Stimulated activated CD8-positive, alpha-beta memory T cell treated with anti-CD3 and anti-CD28 coated beads, Interleukin-12 subunit alpha, Interleukin-12 subunit beta, amount 100 ng/mL, for 24 hours (primary cell): Measurements from ENCODE around the gene SUN2.
"Not testable (repeated sequence)": the region's sequence is repeated elsewhere in the genome, so short reads cannot be mapped to it uniquely, and the experiment has no call there.

ENCODE experiments used
- DNase-seq: peaks from one replicate; pipeline ENCODE4 v3.0.0-alpha.2; 2020; ENCODE audit errors: extremely low read depth

Gene SUN2, protein sequence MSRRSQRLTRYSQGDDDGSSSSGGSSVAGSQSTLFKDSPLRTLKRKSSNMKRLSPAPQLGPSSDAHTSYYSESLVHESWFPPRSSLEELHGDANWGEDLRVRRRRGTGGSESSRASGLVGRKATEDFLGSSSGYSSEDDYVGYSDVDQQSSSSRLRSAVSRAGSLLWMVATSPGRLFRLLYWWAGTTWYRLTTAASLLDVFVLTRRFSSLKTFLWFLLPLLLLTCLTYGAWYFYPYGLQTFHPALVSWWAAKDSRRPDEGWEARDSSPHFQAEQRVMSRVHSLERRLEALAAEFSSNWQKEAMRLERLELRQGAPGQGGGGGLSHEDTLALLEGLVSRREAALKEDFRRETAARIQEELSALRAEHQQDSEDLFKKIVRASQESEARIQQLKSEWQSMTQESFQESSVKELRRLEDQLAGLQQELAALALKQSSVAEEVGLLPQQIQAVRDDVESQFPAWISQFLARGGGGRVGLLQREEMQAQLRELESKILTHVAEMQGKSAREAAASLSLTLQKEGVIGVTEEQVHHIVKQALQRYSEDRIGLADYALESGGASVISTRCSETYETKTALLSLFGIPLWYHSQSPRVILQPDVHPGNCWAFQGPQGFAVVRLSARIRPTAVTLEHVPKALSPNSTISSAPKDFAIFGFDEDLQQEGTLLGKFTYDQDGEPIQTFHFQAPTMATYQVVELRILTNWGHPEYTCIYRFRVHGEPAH

DNA sequence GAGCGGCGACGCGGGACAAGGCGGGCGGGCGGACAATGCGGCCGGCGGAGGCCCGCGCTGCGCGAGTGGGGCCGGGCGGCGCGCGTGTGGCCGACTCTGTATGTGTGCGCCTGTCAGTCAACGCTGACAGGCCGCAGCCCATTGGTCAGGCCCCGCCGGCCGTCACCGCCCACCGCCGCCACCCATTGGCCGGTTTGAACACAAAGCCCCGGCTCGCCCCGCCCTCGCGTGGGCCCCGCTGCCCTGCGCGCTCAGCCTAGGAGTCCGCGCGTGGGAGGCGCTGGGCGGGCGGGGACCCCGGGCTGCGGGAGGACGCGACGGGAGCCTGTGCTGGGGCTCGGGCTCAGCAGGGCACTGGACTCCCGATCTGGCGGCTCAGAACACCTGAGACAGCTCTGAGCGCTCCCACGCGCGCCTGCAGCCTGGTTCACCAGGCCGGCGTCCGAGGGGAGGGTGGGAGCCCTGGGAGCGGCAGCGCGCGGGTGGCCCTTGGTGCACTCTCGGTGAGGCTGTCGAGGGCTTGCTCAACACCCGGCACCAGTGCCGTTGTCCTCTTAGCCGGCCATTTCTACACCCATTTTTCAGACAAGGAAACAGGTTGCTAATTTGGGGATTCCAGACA lies at the start of gene SUN2:
SUN2 (minus strand) TSS at position 88 of the 622 bp plus-strand sequence. CDS start 3,370 bp downstream, outside the sequence.
- peak; percentile 83 for DNase-seq

DNA sequence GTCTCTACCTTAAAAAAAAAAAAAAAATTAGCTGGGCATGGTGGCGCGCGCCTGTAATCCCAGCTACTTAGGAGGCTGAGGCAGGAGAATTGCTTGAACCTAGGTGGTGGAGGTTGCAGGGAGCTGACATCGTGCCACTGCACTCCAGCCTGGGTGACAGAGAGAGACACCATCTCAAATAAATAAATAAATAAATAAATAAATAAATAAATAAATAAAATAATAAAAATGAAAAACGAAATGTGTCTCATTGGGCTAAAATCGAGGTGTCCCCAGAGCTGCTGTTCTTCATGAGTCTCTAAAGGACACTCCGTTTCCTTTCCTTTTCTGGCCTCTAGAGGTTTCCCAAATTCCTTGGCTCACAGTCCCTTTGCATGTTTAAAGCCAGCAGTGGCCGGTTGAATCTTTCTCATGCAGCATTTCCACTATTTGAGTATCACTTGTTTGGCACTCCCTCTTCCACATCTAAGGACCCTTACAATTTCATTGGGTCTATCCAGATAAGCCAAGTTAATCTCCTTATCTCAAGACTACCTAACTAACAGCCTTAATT lies 49.3 kb upstream of the SUN2 start:
- DNase-seq: not testable (repeated sequence)

DNA sequence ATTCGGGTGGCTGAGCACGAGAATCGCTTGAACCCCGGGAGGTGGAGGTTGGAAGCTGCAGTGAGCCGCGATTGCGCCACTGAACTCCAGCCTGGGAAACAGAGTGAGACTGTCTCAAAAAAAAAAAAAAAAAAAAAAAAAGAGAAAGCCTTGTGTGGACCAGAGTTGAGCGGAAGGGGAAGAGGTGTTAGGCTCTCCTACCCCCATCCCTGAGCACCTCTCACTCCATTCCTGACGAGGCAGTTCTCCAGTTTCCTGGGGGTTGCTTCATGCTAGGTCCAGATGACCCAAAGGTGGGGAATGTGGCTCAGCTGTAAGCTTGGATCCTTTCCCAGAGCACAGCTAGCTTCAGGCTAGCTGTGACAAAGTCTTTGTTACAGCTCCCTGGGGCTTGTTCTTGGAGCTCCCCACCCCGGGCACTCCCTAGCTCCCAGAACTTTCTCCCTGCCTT lies 46.9 kb upstream of the SUN2 start:
- DNase-seq: no peak

DNA sequence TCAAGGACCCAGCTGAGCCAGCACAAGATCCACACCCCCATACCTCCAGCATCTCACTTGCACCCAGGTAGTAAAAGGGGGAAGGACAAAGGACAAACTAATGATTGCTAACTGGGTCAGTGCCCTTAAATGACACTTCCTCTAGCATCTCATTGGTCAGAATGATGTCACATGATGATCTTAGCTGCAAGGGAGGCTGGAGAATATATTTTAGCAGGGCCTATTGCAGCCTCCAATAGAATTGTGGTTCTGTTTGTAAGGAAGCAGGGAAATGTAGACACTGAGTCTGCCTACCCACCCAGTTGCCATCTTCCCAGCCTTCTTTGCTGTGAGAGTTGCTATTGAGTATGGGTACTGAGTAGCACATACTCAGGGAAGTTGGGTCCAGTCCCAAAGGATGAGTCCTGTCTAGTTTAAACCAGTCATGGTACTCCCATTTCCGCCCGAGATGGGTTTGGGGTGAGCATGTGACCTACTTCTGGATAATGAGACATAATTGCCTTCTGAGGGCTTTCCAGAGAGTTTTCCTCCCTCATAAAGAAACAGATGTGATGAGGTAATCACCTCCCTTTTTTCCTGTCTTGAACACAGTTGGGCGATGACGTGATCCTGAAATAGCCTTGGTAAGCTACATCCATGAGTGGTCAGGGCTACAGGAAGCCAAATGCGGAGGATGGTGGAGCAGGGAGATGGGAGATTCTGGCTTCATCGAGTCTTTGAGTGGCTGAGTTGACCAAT lies 43.6 kb upstream of the SUN2 start:
- no peak for DNase-seq

DNA sequence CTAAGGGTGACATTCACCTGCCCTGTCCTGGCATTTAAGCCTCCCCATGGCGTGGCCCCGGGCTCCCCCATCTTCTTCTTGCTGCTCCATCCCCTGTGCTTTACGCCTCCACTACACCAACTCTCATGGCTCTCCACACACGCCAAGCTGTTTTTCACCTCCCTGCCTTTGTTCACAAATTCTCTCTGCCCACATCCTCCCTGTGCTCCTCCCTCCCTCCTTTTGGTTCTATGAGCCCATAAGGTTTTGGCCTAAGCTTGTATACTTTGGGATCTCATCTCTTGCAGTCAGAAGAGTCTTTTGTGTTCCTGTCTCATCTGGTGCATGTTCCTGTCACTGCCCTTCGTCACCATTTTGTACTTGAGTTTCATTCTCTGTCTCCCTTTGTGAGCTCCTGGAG lies 42.7 kb upstream of the SUN2 start:
- no peak for DNase-seq

DNA sequence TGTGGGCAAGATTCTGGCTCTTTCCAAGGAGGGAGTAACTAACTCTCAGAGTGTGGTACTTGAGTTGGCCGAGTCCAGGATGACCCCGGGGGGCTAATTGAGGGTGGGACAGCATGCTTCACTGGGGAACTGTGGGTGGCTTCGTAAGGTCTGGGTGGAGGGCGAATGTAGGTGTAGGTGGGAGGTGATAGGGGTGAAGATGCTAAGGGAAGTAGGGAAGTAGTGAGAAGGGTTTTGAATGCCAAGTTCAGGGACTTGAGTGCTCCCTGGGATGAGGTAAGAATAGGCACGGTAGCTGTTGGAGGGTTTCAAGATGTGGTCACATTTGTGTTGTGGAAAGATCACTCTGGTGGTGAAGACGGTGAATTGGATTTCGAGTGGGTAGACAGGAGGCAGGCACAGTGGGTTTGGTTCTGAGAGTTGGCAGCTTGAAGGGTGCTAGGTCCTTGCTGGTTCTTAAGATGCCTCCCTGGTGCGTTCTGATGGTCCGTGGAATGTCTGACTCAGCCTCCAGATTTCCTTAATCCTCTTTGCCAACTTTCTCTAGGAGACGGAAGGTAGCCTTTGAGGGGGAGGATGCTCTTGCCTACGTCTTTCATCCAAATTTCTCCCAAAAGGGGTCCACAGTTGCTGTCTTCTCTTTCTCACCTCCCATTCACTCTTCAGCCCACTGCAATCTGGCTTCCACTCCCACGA lies 40.6 kb upstream of the SUN2 start:
- no peak for DNase-seq

DNA sequence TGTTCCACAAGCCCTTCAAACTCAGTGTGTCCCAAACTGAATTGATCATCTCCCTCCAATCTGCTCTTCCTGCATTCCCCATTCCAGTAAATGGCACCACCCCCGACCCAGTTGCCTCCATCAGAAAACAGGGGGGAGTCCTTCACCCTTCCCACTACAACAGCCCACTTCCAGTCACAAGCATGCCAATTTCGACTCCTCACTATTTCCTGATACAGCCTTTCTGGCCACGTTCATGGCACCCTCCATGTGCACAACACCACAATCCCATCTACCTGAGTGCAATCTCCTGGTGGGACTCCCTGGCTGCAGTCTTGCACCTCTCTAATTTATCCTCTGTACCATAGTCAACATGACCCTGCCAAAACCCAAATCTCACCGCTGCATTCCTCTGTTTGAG lies 39.8 kb upstream of the SUN2 start:
- no peak for DNase-seq

DNA sequence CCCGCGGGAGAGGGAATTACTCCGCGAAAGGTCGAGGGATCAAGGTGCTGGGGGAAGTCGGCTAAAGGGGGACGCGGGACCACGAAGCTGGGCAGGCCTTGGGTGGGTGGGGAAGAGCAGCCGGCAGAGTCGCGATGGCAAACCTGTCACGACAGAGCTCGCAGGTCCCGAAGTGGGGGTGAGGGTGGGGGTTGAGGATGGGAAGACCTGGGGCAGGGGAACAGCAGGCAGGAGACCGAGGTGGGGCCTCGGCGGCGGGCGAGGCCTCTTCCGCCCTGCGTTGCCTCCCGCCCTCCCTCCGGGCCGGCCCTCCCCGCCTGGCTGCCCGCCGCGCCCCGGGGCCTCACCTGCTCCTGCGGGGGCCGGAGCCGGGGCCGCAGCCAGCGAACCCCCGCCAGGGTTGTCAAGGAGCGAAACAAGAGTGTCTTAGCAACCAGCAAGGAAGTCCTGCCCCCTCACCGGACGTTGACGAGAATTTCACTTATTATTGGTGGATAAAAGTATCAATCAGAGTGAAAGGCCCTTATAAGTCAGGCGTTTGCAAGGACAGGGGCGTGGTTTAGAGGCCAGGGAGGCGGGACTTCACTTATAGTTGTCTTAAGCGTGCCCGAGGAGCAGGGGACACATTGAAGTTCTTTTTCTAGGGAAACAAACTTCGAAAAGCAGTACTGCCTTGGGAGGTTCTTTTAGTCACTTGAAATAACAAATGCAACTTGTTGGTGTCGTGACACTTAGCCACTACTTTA lies 38.1 kb upstream of the SUN2 start, which contains the start of gene DNAL4:
DNAL4 (minus strand) TSS at position 423 of the 746 bp plus-strand sequence. CDS start 11,412 bp downstream, outside the sequence.
- DNase-seq: peak; percentile 67

DNA sequence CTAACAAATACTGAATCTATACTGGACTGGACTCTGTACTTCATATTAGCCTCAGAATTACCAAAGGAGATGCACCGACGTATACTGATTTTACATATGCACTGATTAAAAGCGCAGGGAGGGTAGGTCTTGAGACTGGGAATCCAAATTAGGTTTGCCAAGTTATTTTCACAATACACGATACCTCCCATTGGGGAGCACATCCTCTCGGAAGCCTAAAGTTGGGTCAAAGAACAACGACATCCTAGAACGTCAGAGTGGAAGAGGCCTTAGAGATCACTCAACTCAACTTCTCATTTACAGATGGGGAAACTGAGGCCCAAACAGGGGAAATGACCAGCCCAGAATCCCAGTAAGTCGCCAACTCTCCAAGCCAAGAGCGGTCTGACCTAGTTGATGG lies 37.5 kb upstream of the SUN2 start:
- no peak for DNase-seq

DNA sequence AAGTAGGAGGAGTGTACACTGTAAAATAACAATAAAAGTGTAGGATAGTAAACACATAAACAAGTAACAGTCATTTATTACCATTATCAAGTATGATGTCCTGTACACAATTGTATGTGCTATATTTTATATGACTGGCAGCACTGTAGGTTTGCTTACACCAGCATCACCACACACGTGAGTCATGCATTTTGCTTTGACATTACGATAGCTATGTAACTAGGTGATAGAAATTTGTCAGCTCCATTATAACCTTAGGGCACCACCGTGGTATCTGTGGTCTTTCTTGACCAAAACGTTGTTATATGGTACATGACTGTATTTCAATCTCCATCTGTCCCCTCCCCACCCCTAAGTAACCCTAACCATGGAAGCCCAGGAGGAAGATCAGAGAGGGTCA lies 37.0 kb upstream of the SUN2 start:
- no peak for DNase-seq

DNA sequence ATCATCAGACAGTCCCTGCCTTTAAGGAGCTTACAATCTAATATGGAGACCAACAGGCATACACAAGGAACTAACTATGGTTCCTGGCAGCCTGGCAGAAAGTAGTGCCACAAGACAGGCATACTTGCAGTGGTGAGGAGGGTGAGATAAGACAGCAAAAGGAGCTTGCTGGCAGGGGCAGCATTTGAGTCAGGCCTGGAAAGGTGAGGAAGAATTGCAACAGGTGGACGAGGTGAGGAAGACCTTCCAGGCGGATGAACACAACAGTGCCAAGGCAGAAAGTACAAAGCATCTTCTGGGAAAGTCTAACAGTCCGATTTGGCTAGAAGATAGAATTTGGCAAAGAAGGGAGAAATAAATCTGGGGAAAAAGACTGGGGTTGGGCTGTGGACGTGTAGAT lies 33.8 kb upstream of the SUN2 start:
- DNase-seq: no peak

DNA sequence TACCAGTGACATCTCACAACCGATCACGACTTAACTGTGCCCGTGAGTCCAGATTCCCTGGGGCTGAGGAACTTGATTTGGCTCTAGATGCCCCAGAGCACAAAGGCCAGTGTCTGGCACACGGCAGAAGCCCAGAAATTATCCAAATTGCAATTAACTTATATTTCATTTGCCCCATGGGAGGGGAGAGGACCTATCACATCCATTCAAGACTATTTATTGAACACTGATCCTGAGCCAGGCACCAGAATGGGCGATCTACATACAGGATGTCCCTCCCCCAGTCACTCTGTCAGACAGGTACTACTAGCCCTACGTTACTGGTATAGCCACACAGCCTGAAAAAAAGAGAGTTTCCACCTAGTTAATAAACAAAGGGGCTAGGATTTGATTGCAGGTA lies 33.0 kb upstream of the SUN2 start:
- no peak for DNase-seq

DNA sequence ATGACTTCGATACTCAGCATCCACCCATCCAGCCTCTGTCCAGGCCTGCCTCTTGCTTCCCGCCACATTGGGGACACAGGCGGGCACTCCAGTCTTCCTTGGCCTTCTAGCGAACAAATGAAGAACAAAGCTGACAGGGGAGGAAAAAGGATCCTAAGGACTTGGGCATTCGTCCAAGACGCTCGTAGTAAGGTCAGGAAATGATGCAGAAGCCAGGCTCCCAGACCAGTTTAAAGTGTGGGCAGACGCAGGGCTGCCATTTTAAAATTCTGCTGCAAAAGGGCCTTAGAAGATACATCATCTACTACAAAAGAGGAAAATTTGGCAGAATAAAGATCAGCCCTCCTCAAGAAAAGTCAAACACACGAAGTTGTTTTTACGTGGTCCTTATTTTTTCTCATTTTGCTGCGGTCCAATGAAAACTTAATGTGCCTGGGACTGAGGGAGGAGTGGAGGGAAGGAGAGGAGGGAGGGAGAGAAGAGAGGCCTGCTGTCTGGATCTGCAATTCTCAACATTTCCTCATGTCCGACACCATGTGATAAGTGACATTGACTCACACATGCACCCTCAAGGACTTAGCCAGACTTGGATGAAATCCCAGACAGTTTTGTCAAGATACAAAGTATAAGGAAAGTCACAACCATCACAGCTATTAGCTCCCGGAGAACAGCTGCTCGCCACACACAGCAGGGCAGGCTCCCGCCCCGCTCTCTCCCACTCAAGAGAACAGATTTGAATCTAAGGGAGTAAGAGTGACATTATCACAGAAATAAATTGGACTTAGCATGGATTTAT lies 32.4 kb upstream of the SUN2 start:
- no peak for DNase-seq

DNA sequence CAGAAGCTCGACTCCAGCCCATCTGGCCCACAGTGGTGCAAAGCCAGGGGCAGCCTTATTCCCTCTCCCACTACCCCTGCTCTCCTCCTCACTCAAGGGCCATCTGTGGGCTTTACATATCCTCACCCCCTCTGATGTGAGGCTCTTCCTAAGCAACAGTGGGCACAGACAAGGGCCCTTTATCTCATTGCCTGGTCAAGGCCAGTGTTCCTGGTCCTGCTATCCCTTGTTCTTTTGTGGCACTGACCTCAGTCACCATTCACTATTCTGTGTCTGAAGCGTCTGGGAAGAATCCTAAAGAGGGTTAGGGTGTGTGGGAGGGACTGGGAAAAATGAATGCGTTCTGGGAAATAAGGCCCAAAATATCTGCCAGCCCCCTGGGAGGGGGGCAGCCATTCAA lies 30.8 kb upstream of the SUN2 start:
- DNase-seq: no peak

DNA sequence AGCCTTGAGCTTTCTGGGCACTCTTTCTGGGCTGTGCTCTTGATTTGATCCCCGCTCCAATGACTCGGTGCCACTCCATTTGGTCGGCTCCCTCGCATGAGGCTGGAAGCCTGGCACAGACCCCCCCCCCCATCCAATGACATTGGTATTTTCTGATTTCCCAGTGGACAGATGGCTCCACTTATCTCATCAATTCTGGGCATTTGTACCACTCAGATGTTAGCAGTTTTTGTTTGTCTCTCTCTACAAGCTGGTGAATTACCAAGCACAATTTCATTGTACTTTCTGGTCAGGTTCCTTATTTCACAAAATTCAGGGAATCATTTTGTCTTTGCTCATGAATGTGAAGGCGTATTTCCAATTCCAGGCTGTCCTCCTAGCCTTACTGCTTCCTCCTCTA lies 29.1 kb upstream of the SUN2 start:
- no peak for DNase-seq

DNA sequence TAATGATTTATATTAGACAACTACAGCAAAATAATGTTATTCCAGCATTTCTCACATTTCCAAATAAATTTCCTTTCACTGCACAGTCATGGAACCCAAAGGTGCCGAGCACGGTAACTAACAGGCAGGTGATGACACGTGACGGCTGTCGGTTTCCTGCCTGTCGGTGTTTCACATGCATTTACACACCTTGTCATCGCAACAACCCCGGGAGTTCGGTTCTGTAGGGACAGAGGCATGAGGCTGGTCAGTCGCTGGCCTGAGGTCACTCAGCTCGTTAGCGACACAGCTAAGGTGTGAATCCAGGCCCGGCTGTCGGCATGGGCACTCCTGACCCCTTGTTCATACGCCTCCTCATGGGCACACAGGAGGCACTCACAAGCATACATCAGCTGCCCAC lies 28.2 kb upstream of the SUN2 start:
- DNase-seq: no peak

DNA sequence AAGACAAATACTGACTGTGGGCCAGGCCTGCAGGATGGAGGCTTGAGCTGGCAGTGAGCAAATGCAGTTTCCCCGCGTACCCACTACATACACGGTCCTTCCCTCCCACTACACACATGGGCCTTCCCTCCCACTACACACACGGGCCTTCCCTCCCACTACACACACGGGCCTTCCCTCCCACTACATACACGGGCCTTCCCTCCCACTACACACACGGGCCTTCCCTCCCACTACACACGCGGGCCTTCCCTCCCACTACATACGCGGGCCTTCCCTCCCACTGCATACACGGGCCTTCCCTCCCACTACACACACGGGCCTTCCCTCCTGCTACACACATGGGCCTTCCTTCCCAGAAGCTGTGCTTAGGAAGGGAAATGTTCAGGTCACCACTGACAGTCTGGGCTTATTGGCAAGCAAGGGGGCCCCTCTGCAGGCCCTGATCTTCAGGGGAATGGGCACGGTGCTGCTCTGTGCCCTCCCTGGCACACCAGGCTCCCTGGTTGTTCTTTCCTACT lies 27.4 kb upstream of the SUN2 start:
- DNase-seq: no peak

DNA sequence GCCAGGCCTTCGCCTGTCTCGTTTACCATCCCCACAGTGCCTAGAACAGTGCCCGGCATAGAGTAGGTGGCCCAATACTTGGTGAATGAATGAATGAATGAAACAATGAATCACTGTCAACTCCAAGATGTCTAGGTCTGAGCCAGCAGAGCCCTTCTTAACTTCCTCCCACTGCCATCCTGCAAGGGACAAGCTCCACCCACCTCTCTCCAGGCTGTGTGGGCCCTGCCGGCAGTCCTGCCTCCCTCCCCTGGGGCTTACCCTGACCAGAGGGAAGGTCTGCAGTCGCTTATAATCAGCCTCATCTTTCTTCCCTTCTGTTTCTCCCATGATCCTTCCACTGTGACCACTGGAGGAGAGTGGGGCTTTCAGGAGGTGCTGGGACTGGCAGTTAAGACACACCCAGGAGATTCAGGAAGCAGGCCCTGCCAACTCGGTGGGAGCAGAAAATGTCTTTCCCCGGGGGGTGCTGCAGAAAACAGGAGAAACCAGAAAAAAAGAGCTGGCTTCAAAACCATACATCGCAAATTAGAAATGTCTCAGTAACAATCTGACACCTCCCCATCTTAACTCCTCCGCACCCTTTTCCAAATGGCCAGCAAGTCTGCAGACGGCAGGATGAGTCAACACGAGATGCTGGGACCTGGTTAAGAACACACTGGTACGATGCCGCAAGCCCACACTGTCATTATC lies 26.8 kb upstream of the SUN2 start:
- DNase-seq: no peak

DNA sequence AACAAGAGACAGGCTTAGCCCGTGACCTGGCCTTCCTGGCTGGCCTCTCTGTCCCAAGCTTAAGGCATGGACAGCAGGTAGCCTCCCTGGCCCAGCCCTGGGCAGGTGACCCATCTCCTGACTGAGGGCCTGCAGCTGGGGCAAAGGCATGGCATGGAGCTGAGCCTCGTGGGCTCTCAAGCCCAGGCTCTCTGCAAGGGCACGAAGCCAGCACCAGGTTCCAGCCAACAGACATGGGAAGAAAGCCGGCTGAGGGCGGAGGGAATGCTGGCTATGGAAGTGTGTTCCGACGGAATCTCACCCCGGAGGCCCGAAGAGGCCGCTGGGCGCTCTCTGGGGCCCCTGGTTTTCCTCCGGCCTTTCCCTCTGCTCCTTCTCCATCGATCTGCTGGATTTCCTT lies 25.2 kb upstream of the SUN2 start:
- no peak for DNase-seq
